WERI-Rb-1 (cell line): ENCODE measurements around the gene NPB.
A peak's percentile ranks its signal among the peaks of the same experiment; 100 is the strongest.

Source experiments
- DNase-seq: peaks from one replicate; pipeline ENCODE4 v3.0.0-alpha.2; 2020
- H3K27ac ChIP-seq: fragments of 250-450 bp; sonication (Bioruptor Pico); 2 replicates; pipeline ENCODE4 v1.5.1; 2020; ENCODE audit warnings: mild to moderate bottlenecking, moderate library complexity
- H3K27me3 ChIP-seq: fragments of 250-450 bp; sonication (Bioruptor Pico); 2 replicates; pipeline ENCODE4 v1.5.1; 2021; ENCODE audit warnings: mild to moderate bottlenecking, low read depth, moderate library complexity; ENCODE audit not compliant: insufficient read depth, severe bottlenecking
- H3K36me3 ChIP-seq: fragments of 250-450 bp; sonication (Bioruptor Pico); 2 replicates; pipeline ENCODE4 v1.5.1; 2020; ENCODE audit warnings: mild to moderate bottlenecking, moderate library complexity
- H3K4me3 ChIP-seq: 2 replicates; pipeline ENCODE4 v1.5.1; 2011; ENCODE audit warnings: low read depth, mild to moderate bottlenecking, control low read depth, low read length
- H3K9me3 ChIP-seq: fragments of 250-450 bp; sonication (Bioruptor Pico); 2 replicates; pipeline ENCODE4 v1.5.1; 2021; ENCODE audit warnings: mild to moderate bottlenecking, moderate library complexity; ENCODE audit not compliant: severe bottlenecking
- CTCF ChIP-seq: IDR thresholded peaks from 2 replicates; pipeline ENCODE4 v1.5.1; 2011; ENCODE audit warnings: low read depth, mild to moderate bottlenecking, control low read depth, inconsistent platforms, low read length

The NPB gene

DNA sequence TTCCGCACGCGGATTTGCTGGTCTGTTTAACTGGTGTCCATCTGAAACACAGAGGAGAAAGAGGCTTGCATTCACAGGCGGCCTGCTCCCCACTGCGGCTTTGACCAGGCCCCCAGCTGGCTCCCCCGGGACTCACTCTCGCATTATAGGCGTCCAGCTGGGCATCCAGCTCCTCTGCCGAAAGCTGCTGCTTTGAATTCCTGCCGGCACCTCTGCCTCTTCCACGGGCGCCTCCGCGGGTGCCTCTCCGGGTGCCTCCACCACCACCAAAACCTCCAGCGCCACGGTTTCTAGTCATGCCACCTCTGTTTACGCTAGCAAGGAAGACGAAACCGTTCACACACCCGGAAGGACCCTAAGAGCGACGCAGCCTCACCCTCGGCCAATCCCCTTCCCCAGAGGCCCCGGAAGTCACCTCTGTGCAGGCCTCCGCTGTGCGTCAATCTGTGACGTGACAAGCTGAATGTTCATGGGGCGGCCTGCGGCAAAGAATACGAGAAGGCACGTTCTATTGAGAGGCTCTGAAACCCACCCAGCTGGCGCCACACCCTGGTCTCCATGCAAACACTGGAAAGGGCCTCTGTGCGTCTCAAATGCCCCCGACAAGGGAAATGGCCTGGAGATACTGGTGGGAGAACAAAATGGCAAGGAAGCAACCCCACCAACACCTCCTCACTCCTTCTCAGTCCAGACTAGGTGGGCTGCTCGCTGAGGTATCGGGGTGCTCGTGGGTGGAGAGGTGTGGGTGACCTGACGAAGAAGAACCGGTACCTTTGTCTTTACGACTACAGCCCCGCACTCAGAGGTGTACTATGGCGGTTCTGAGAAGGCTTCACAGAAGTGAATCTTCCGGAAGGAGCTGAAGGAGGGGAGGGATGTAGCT lies 13.7 kb upstream of the NPB start:
- TF ChIP-seq CTCF = no peak
- Histone ChIP-seq H3K4me3 (no peak overlapping the region), H3K27me3 (no peaks in the 10 kb centered on the region), H3K9me3 (no peaks in the 10 kb centered on the region), H3K36me3 (peaks cover 79% of the 10 kb centered on the region), H3K27ac (no peak overlapping the region)
- DNase-seq = no peak

- DNase-seq = no peak
- Histone ChIP-seq H3K4me3 (no peak overlapping the region), H3K27me3 (no peaks in the 10 kb centered on the region), H3K36me3 (peaks cover 76% of the 10 kb centered on the region), H3K9me3 (no peaks in the 10 kb centered on the region), H3K27ac (no peak overlapping the region; the same call in 1 of the 2 replicates)
- TF ChIP-seq CTCF = no peak
Observed at GRCh38 chr17:81888988-81889595, 12.9 kb upstream of the NPB start.

DNA sequence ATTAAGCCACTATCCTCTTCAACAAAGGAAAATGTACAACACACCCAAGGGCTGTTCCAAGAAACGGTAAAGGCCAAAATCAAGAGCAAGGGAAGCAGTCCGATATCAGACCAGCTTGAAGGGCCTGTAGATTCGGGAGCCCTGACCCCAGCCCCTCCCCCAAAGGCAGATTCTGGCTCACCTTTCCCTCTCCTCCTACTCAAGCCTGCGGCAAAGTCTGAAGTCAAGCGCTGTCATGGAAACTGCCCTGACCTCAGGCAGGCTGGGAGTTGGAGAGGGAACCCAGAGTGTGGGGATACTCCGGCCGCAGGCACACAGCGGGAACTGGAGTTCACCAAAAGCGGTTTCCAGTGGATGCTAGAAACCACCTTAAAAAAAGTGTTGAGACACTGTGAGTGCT lies 12.4 kb upstream of the NPB start:
- H3K27me3 ChIP-seq = no peaks in the 10 kb centered on the region
- TF ChIP-seq CTCF = no peak
- no peak for DNase-seq
- H3K36me3 ChIP-seq = peaks cover 76% of the 10 kb centered on the region
- H3K4me3 ChIP-seq = no peak overlapping the region
- H3K27ac ChIP-seq = no peak overlapping the region; the same call in none of the 2 replicates
- no peaks in the 10 kb centered on the region for H3K9me3 ChIP-seq

DNA sequence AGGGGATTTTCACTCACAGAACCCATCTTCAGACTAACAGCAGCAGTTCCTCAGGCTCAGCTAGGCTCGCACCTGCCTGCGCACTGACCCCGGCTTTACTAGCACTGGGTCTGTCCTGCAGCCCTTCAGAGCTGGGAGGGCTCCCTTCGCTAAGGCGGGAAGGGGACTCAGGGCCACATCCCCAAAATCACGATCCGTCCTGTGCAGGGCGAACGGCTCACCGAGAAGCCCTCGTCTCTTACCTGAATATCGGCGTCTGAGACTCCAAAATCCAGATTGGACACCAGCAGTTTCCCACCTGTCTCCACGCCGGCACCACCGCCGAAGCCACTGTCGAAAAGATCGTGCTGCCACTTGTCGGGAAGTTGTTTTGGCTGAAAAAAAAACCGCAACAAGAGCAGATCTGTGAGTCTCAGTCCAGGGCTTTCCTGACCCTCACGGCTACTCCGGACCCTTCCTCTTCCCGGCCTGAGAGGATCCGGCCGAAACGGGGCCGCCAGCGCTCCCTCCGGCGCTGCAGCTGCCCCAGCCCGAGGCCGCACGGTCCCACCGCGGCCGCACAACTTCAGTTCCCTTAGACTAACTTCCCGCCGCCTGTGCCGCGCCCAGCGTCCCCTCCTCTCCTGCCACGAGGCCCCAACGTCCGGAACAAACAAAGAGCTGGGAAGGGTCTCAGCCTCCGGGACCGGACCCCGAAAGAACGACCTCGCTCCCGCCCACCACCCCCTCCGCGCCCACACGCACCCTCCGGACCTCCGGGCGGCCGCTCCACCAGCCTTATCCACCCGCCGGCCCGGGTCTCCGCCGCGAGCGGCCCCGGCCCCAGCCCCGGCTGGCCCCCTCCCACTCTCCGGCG lies 11.4 kb upstream of the NPB start:
- Histone ChIP-seq H3K4me3 (peak overlapping the region; percentile 93), H3K27ac (peak overlapping the region; percentile 90), H3K36me3 (peaks cover 74% of the 10 kb centered on the region), H3K9me3 (no peaks in the 10 kb centered on the region), H3K27me3 (no peaks in the 10 kb centered on the region)
- no peak for TF ChIP-seq CTCF
- DNase-seq = no peak

GRCh38 chr17:81891303-81891552 lies 10.8 kb upstream of the NPB start:
- Histone ChIP-seq H3K4me3 (peak overlapping the region; percentile 93), H3K9me3 (no peaks in the 10 kb centered on the region), H3K27ac (peak overlapping the region; percentile 90), H3K36me3 (peaks cover 74% of the 10 kb centered on the region), H3K27me3 (no peaks in the 10 kb centered on the region)
- no peak for DNase-seq
- TF ChIP-seq CTCF = no peak
